HL-60 (cell line): ENCODE data around the gene ARPC1B.
"Not testable (repeated sequence)": the region's sequence is repeated elsewhere in the genome, so short reads cannot be mapped to it uniquely, and the experiment has no call there.

Experiments
- GABPA ChIP-seq: IDR thresholded peaks from 2 replicates; pipeline ENCODE4 v1.6.1; 2012; ENCODE audit warnings: low read depth
- POLR2AphosphoS5 ChIP-seq: IDR thresholded peaks from 2 replicates; pipeline ENCODE4 v1.6.1; 2012; ENCODE audit warnings: low read depth
- SPI1 ChIP-seq: IDR thresholded peaks from 2 replicates; pipeline ENCODE4 v1.6.1; 2012; ENCODE audit warnings: low read depth, mild to moderate bottlenecking, borderline replicate concordance
- TF ChIP-seq, protein P1 (sequence below): IDR thresholded peaks from one replicate; pipeline ENCODE4 v1.5.1; 2011; ENCODE audit warnings: low read length, control low read depth, inconsistent platforms; ENCODE audit not compliant: insufficient read depth
- TF ChIP-seq, protein P2 (sequence below): IDR thresholded peaks from 2 replicates; pipeline ENCODE4 v1.6.1; 2012; ENCODE audit warnings: low read depth; ENCODE audit not compliant: insufficient replicate concordance

DNA sequence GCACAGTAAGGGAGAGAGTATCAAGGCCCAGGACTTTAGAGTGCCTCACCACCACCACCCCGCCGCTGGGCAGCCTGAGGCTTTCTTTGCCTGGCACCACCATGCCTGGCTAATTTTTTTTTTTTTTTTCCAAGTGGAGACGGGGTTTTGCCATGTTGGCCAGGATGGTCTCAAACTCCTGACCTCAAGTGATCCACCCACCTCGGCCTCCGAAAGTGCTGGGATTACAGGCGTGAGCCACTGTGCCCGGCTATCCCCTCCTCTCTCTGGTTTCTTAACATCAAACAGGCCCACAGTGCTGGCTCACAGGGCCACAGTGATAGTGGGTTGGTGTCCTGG, 5.1 kb downstream of the ARPC1B start:
- TF ChIP-seq, protein P1, sequence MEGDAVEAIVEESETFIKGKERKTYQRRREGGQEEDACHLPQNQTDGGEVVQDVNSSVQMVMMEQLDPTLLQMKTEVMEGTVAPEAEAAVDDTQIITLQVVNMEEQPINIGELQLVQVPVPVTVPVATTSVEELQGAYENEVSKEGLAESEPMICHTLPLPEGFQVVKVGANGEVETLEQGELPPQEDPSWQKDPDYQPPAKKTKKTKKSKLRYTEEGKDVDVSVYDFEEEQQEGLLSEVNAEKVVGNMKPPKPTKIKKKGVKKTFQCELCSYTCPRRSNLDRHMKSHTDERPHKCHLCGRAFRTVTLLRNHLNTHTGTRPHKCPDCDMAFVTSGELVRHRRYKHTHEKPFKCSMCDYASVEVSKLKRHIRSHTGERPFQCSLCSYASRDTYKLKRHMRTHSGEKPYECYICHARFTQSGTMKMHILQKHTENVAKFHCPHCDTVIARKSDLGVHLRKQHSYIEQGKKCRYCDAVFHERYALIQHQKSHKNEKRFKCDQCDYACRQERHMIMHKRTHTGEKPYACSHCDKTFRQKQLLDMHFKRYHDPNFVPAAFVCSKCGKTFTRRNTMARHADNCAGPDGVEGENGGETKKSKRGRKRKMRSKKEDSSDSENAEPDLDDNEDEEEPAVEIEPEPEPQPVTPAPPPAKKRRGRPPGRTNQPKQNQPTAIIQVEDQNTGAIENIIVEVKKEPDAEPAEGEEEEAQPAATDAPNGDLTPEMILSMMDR, result not testable (repeated sequence)
- TF ChIP-seq SPI1, POLR2AphosphoS5, GABPA: not testable (repeated sequence)
- TF ChIP-seq, protein P2, sequence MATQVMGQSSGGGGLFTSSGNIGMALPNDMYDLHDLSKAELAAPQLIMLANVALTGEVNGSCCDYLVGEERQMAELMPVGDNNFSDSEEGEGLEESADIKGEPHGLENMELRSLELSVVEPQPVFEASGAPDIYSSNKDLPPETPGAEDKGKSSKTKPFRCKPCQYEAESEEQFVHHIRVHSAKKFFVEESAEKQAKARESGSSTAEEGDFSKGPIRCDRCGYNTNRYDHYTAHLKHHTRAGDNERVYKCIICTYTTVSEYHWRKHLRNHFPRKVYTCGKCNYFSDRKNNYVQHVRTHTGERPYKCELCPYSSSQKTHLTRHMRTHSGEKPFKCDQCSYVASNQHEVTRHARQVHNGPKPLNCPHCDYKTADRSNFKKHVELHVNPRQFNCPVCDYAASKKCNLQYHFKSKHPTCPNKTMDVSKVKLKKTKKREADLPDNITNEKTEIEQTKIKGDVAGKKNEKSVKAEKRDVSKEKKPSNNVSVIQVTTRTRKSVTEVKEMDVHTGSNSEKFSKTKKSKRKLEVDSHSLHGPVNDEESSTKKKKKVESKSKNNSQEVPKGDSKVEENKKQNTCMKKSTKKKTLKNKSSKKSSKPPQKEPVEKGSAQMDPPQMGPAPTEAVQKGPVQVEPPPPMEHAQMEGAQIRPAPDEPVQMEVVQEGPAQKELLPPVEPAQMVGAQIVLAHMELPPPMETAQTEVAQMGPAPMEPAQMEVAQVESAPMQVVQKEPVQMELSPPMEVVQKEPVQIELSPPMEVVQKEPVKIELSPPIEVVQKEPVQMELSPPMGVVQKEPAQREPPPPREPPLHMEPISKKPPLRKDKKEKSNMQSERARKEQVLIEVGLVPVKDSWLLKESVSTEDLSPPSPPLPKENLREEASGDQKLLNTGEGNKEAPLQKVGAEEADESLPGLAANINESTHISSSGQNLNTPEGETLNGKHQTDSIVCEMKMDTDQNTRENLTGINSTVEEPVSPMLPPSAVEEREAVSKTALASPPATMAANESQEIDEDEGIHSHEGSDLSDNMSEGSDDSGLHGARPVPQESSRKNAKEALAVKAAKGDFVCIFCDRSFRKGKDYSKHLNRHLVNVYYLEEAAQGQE, result not testable (repeated sequence)
